GM21529 (cell line): ENCODE results near the gene SNAPC2.
"Not testable (repeated sequence)": the region's sequence is repeated elsewhere in the genome, so short reads cannot be mapped to it uniquely, and the experiment has no call there.

ENCODE experiments used
- ATAC-seq: cut with Tn5 transposase; IDR thresholded peaks from one replicate; pipeline ENCODE4 v1.9.1; 2021; ENCODE audit not compliant: unreplicated experiment

Gene SNAPC2

DNA sequence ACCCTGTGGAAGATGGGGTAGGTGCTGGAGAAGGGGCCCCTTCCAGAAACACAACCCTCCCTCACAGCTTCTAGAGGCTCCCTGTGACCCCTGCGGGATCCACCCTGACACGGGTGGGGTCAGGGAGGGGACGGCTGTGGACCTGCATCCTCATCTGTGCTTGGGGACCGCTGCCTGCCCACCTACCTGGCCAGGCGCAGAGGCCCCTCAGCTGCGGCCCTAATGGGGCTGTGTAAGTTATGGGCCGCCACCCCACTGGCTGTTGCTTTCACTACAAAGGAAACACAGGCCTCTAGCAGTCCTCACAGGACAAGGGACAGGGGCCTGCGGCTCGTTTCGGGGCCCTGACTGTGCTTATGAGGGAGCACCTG lies 12.8 kb downstream of the SNAPC2 start:
- ATAC-seq: no peak

DNA sequence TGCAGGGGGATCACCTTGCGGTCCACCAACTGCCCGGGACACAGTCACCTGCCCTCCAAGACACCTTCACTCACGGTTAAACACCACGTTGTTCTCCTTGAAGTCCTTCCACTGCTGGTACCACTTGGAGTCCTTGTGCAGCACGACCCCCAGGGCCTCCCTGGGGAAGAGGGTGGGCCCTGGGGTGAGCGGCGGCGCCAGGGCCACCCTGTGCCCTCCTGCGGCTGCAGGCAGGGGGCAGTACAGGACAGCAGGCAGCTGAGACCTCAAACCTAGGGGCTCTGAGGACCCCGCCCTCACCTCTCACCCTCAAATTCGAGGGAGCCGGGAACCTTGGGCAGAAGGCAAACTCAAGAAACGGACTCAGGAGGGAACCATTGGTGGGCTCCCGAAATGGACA lies 13.3 kb downstream of the SNAPC2 start:
- ATAC-seq: no peak

GRCh38 chr19:7933828-7934725 lies 13.9 kb downstream of the SNAPC2 start:
- ATAC-seq: no peak

DNA sequence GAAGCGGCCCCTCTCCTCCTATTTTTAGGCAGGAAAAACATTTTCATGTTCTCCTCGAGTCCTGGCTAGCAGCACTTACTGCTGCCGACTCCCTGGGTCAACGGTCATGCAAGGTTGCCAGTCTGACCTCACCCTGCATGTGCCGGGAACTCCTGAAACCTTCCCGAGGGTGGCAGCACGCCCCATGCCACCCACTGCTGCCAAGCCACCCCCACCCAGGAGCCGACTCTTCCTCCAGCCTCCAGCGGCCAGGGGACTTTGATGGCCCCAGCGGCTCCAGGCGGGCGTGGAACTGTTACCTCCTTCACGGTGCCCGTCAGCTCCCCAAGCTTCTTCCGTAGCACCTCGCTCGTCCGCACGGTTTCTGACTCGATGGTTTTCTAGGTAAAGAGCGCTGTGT lies 14.6 kb downstream of the SNAPC2 start:
- ATAC-seq: no peak

- ATAC-seq: no peak
Observed at GRCh38 chr19:7940841-7941240, 20.7 kb downstream of the SNAPC2 start.

GRCh38 chr19:7941895-7942596 lies 21.9 kb downstream of the SNAPC2 start:
- no peak for ATAC-seq

- ATAC-seq: peak; percentile 2
Observed at GRCh38 chr19:7942981-7943443, 22.9 kb downstream of the SNAPC2 start.

DNA sequence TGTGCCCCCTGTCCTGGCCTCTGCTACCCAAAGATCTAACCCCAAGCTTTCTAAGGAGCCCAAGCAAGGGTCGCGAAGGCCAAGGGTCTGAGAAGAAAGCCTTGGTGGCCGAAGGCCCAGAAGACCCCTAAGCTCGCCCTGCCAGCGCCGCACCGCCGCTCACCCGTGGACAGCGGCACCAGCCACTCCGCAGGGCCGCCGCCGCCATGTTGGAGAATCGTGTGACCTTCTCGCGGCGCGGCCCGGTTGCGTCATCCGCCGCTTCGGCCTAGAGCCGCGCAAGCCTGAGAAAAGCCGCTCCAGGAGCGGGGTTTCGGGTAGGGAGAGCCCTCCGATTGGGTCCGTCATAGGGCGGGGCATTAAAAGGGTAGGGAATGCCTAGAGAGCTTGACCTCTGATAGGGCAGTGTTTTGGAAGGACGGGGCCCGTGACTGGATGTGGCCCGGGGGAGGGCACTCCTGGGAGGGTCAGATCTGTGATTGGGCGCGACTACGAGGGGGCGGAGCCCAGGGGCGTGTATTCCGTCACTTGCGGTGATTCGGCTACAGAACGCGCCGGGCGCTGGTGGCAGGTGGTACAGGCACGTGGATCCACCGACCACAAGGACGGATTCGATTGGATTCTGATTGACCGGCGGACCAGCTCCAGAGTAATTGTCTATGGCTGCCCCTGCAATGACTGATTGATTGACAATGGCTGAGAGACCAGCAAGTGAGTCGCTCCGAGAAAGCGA lies 23.5 kb downstream of the SNAPC2 start, which contains the start of gene TIMM44:
Gene TIMM44, minus strand, starts transcription at position 223 of the 733 bp plus-strand sequence. Its CDS starts 15 bp downstream, at position 208.
- peak; percentile 94 for ATAC-seq

DNA sequence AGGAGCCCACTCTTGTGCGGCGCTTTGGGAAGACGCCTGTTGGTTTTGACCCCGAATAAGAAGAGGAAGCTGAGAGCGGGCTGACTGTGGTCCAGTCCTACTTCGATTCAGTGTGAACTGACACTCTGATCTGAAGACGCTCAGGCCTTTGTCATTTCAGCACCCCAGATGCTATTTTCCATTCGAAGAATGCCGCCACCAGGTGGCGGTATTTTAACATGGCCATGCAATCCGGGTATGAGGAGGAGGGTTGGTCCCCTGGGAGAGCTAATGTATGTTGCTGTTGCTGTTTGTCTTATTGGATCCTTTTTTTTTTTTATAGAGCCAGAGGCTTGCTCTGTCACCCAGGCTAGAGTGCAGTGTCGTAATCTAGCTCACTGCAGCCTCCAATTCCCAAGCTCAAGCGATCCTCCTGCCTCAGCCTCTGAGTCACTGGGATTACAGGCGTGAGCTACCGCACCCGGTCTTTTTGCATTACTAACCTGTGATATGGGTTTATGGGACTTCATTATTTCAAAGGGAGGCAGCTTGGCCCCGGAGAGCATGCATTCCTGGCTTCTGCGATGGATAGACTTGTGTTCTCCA lies 24.1 kb downstream of the SNAPC2 start:
- ATAC-seq: peak; percentile 32

- ATAC-seq: no peak
Observed at GRCh38 chr19:7947939-7948338, 27.8 kb downstream of the SNAPC2 start.

DNA sequence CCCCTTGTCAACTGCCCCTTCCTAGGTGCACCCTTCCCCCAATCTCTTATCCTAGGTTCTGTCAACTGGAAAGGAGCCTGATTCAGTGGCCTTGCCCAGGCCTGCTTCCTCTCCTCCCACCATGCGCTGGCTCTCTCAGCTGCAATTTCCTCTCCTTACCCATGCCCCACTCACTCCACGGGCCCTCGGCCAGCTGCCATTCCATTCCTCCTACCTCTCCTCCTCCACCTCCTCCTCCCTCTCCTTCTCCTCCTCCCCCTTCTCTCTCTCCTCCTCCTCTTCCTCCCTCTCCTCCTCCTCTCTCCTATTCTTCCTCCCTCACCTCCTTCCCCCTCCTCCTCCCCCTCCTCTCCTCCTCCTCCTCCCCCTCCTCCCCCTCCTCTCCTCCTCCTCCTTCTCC lies 32.9 kb downstream of the SNAPC2 start:
- no peak for ATAC-seq

GRCh38 chr19:7953576-7953975 lies 33.4 kb downstream of the SNAPC2 start:
- no peak for ATAC-seq

DNA sequence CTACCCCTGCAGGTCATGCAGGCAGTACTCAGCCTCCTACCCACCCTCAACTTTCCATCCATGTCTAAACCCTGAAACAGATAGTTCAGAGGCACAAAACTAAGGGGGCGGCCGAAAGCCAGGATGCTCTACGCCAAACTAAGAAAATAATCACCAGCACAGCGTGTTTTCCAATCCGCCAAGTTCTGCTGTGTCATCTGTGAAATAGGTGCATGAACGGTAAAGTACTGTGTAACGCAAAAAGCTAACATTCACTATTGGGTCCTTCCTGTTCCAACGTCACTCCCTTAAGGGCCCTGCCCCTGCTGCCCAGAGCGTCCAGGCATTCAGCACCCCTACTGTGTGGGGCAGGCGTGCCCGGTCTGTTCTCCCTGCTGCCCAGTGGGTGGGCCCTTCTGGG lies 35.6 kb downstream of the SNAPC2 start:
- no peak for ATAC-seq

- ATAC-seq: no peak
Observed at GRCh38 chr19:7959211-7959610, 39.1 kb downstream of the SNAPC2 start.

DNA sequence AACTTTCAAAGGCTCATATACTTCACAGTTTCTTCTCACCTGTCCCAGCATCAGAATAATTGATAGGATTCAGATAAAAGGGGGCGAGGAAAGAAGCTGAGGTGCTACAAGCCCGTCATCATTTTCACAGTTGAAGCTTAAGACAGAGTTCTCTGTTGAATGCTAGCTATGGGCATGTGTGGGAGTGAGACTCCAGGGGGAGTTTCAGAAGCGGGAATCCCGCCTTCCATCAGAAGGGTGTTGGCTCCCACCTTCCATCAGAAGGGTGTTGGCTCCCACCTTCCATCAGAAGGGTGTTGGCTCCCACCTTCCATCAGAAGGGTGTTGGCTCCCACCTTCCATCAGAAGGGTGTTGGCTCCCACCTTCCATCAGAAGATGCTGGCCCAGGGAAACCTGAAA lies 40.9 kb downstream of the SNAPC2 start:
- ATAC-seq: not testable (repeated sequence)

- ATAC-seq: no peak
Observed at GRCh38 chr19:7961920-7962626, 41.9 kb downstream of the SNAPC2 start.

DNA sequence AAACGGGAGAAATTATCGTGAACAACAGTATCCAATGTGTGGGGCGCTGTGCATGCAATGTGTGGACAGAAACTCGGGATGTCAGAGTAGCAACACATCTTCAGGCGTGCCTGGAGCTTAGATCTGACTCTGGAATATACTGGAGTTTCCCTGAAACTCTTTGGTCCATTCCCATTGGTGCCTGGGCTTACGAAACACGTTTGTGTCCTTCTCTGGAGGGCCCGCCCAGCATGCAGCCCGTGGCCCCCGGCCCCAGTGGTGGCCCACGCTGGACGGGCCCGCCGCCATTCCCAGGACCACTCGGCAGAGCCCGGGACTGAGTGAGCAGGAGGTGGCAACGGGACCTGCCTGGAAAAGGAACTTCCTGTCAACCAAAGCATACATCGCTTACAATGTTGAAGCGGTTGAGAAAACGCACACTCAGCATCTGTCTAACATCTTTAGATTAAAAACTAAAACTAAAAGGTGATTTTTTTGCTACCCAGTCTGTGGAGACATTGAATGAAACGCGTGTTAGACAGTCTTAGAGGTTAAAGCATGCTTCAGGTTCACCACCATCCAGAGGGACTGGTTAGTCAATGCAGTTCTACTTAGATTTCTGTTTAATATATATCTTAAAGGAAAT lies 42.6 kb downstream of the SNAPC2 start:
- ATAC-seq: no peak

DNA sequence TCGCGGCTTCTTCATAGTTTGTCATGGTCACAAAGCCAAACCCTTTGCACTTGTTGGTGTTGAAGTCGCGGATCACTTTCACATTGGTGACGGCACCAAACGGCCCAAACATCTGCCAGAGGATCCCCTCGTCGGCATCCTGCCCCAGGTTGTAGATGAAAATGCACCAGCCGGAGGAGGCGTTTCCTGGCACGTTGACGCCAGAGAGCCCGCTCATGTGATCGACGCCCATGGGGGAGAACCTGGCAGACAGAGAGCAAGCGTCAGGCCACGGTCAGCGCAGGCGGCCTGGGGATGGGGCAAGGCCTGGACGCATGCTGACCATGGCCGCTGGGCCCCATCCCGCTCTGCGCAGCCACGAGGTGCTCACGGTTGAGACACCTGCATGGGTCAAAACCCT lies 43.4 kb downstream of the SNAPC2 start:
- no peak for ATAC-seq

GRCh38 chr19:7965259-7965841 lies 45.2 kb downstream of the SNAPC2 start:
- ATAC-seq: no peak
